ENCODE measurements around the gene RHOF.
A peak's percentile ranks its signal among the peaks of the same experiment; 100 is the strongest.

DNA sequence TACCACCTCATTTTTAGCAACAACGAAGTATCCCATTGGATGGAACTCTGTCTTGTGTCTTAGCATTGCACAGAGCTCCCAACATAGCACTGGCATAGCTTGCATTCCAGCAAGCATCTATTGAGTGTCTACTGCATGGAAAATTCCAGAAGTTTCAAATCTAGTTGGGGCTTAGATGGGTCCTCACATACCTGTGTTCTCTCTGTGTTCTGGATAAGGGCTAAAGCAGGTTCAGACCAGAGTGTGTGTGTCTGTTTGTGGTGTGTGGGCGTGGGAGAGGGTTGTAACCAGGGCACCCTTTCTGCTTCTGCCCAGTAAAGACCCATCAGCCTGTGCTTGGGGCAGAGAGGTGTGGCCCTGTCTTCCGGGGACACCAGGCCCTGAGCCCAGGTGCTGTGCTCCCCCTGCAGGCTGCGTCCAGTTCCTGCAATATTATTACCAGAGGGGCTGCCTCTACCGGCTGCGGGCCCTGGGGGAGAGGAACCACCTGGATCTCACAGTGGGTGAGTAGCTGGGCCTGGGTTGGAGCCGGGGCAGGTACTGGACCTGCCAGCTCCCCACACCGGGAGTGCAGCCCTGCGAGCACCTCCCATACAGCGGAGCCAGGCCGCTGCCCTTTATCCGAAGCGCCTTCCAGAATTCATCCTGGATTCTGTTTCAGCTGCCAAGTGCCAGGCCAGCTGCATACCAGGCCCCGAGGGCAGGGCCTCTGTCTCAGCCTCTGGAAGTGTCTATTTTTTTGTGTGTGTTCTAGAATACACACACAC is 20.3 kb downstream of the RHOF start:
- TF ChIP-seq, protein P1, sequence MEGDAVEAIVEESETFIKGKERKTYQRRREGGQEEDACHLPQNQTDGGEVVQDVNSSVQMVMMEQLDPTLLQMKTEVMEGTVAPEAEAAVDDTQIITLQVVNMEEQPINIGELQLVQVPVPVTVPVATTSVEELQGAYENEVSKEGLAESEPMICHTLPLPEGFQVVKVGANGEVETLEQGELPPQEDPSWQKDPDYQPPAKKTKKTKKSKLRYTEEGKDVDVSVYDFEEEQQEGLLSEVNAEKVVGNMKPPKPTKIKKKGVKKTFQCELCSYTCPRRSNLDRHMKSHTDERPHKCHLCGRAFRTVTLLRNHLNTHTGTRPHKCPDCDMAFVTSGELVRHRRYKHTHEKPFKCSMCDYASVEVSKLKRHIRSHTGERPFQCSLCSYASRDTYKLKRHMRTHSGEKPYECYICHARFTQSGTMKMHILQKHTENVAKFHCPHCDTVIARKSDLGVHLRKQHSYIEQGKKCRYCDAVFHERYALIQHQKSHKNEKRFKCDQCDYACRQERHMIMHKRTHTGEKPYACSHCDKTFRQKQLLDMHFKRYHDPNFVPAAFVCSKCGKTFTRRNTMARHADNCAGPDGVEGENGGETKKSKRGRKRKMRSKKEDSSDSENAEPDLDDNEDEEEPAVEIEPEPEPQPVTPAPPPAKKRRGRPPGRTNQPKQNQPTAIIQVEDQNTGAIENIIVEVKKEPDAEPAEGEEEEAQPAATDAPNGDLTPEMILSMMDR (IDR thresholded peaks at IDR 0.05) = peak in 3 of 4 experiments; percentile 88 to 95 (median 92)
- TF ChIP-seq POLR2AphosphoS5 (IDR thresholded peaks at IDR 0.05) (no peak), POLR2A (IDR thresholded peaks at IDR 0.05) (no peak), EP300 (IDR thresholded peaks at IDR 0.05) (no peak)

All from gastroesophageal sphincter (tissue), 3 donors.